NCI-H510A treated with DMSO at 0.1 percent for 48 hours (cell line): ENCODE results near the gene TMEM245.
A peak's percentile ranks its signal among the peaks of the same experiment; 100 is the strongest.

Source experiments
- DNase-seq: peaks from one replicate; lab custom pipeline; 2025; lab: John Stamatoyannopoulos, UW

TMEM245 gene

DNA sequence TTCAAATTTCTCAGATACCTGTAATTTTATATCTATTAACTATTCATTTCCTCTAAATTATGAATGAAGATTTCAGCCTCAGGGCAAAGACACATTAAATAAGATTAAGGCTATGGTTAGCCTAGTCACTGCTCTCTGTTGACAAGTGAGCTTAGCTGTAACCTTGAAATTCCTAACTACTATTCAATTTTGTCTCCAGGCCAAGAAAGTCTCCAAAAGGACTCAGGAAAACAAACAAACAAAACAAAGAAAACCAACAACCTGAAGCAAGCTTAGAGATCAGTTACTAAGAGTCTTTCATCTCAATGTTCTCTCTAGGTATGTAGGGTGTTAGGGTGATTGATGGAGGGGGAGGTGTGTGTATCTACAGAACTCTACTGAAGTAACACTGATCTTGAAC, 96.9 kb downstream of the TMEM245 start:
- no peak for DNase-seq

DNA sequence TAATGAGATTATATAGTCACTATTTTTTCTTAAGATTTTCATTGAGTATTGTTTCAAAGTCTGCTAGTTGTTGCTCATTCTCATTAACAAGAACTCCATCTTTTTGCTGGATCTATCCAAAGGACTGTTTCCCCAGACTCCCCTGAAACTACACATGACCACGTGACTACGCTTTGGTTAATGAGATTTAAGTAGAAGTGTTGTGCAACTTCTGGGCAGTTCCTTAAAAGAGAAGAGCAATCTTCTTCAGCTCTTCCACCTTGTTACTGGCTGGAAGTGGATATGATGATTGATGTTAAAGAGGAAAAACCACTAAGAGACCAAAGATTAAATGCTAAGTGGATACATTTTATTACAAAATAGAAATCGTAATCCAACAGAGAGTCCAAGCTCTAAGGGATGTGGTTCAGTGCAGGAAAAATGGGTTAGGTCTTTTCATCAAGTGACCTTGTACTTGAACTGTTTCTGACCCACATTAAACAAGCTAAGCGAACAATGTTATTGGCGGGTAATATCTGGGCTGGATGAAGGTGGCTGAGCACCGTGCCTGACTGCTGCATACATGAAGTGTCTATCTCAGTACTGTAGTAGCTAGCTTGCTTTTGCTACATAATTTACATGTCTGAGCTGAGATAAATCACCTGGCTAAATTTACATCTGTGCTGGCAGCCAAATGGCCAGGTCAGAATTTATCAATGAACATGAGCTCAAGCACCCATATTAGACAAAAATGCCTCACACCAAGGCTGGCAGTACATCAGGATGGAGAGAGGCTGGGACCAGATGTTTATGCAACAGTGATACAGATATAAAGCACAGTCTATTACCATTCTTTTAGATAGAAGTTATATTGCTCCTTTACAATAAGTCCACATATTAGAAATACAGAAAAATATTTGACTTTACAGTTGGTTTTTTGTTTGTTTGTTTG, 98.9 kb downstream of the TMEM245 start:
- no peak for DNase-seq

DNA sequence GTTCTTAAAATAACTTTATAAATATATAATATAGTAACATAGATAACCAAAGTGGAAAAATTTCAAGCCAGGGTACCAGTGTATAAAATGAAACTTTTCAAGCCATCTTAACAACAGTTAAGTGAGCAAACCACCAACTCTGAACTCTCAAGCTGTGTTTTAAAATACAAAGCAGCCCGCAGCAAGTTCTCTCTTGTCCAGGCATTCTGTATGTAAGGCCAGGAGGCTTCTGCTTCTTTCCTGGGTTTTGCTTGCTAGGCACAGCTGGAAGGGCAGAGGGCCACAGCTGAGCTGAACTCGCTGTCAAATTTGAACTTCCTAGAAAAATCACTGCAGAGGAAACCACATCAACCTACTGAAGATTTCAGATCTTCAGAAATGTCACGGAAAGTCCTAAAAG, 99.6 kb downstream of the TMEM245 start:
- no peak for DNase-seq

DNA sequence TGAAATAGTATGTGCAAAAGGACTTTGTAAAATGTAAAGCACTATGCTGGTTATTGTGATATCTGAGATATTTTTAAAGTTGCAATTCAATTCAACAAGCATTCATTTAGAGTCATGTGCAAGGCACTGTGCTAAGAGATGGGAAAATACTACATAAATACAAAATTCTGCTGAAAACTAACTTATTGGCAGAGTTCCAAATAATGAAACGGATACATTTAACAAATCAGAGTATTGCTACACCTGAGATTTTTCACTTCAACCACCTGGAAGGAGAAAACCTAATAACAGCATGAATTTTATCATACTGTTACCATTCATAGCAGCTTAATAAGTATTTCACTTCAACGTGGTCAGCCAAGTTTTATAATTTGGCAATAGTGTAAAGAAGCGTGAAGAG, 100.3 kb downstream of the TMEM245 start:
- no peak for DNase-seq

DNA sequence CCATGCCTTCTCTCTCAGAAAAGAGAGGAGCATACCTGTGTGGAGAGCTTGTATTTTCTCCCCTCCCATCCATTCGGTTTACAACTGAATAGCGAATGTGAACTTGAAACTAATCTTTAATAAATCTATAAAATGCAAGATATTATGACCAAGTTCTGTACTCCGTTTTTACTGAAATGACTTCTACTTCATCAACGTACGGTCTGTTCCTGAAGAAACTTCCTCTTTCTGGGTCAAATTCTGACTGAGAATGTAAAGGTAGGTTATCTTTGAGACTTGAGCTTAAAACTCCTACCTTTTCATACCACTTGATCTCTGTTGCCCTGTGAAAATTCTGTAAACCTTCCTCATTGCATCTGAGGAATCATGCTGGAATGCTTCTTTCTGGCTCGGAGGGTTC, 102.3 kb downstream of the TMEM245 start:
- DNase-seq, result no peak

- no peak for DNase-seq
These were observed 102.7 kb downstream of the TMEM245 start for GRCh38 chr9:109017061-109017460.

DNA sequence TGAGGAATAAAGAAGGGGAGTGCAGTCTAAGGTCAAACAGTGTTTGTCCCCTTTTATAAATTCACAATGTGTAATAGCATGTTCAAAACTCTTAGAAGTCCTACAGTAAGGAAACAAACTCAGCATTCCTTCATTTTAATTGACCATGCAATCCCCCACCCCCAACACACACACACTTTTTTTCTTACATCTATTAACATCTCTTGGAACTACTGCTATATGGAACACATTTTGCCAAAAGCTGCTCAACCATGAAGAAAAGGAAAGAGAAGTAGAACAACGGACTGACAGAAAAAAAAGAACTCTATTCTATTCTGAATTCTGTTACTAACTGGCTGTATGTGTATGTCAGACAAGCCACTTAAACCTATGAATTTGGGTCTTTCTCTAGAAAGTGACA, 103.6 kb downstream of the TMEM245 start:
- DNase-seq, result no peak

DNA sequence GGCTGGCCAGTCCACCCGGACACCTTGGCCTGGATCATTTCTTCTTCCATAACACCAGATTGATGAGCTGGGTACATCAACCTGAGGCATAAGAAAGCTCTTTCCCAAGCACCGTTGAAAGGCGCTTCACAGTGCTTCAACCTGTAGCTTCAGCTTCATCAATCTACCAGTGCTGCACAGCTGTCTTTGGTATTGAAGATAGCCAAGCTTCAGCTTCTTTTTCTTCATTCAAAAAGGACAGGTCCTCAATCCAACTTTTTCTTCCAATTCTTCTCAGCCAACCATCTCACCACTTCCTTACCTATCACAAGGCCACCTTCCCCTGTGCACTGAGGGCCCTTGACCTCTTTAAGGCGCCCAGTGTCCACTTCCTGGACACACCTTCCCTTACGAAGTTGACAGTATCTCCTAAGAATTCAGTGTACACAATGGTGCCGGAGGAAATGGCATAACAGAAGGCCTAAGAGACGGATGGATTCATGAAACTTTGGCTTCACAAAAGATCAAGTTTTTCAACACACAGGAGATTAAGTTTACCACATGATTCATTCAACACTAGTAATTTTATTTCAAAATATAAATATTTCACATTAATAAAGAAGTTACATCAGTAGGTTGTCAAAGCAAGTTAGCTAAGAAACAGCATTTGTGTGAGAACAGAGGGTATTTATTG, 105.0 kb downstream of the TMEM245 start:
- no peak for DNase-seq

DNA sequence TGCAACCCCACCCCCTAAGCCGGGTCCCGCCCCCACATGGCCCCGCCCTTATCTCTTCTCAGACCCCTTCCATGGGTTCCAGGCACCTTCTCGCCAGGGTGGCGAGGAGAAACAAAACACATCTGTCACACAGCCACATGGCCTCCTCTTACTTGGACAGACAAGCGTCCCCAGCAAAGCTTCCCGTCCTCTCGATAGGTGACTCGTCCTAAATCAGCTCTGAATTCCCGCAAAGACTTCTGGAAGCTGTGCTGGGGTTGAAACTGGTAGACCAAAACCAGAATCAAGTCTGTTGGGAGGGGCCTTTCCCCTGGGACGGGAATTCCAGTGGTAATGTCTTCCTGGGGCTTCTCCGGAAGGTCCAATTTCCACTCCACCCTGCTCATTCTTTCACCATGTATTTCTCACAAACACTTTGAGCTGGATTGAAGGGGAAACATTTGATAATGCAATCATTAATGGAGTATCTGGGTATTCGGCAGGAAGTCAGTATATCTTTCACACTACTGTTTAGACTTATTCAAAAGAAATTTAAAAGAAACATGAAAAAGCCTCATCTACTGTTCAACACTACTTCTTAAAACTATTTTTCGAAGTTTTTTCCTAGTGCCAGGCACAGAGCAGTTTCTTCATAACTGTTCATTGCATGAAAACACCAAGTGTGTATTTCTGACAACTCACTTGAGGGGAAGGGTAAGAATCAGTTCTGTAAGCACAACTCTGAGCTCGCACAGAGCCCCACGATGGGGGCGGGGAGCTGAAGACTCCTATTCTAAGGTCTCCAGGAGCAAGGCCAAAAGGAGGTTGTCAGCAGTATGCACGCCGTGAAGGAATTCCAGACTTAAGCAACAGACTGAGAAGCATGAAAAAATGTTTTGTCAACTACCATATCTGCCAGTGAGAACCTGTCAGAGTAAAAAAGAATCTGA, 105.8 kb downstream of the TMEM245 start:
- DNase-seq, result no peak

DNA sequence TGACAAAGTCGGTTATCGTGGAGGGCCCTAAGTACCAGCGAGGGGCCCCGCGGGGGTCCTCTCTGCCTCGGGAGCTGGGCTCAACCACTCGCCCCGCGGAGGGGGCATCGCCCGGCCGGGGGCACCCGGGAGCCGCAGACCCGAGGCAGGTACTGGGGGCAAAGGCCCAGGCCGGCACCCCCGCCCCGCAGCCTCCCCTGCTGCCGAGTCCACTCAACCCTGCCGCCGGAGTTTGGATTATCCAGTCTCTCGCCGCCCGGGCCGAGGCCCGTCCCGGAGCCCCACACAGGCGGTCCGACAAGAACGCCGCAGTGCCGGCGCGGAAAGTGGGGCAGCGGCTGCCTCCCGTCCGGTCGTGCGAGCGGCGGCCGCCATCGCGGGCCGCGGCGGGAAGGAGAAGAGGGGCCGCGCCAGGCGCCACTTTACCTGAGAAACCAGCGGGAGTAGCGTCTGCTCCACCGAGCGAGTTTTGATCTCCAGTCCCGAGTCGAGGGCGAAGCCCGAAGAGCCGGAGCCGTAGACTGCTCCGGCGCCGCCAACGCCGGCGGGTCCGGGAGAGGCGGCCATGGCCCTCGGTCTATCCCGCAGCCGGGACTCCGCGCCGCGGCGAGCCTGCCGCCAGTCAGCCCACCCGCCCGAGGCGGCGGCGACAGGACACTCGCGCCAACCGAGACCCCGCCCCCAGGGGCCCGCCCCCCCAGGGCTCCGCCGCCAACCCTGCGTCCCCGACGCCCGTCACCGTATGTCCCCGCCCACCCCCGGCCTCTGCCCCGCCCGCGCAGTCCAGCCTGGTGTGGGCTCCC, 106.7 kb downstream of the TMEM245 start, which contains the start of gene CTNNAL1:
TSS of gene CTNNAL1 (minus strand) at position 624 of the 803 bp plus-strand sequence. CDS start at position 567, 57 bp downstream.
- peak; percentile 90 for DNase-seq

- peak; percentile 58 for DNase-seq
These were observed 107.5 kb downstream of the TMEM245 start for GRCh38 chr9:109012009-109012875.

DNA sequence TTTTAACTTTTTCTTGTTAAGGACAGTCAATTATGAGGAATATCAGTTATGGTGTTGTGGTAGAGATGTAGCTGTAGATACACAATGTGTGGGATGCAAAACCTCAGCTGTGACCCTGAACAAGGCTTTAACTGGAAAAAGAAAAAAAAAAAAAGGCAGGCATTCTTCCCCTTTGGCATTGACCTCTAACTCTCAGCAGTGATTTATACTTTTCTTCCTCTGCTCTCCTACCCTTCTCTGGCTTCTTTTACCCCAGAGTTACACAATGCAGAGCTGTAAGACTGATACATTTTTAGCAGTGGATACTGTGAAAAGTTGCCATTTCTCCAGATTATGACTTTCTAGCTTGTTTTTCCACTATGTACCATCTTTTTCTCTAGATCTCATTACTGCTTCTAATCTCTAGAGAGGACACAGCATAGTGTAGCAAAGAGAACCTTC, 108.5 kb downstream of the TMEM245 start:
- DNase-seq, result no peak

DNA sequence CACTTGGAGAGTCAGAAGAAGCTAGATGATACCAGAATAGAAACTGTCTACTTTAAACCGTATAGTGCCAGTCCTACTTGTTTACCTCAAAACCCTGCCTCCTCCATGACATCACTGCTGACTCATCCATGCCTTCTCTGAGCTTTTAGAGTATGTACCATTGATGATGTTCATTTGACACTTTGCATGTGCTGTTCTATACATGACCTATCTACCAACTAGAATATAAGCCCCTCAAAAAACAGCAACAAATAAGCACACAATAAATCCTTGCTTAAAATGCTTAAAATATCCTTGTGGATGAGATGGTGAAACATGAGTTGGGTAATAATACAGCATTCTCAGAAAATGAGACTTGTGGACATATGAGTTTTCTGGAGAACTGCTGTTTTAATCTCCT, 109.0 kb downstream of the TMEM245 start:
- peak; percentile 30 for DNase-seq

GRCh38 chr9:109005678-109006077, 114.1 kb downstream of the TMEM245 start:
- no peak for DNase-seq

DNA sequence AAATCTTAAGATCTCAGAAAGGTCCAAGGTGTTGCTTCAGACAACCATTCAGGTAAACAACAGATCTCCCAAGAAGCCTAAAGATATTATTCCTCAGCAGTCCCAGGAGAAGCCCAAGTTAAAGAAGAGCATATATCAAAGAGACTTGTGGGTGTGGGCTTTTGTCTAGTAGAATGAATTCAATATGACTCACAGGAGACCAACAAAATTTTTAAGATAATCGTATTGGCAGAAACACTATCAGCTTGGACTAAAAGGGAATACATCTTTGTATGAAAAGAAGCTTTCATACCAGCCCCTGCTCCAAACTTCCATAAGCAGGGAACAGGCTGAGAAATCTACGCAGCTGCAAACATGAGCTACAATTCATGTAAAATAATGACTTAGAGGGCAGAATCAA, 116.6 kb downstream of the TMEM245 start:
- DNase-seq, result no peak

DNA sequence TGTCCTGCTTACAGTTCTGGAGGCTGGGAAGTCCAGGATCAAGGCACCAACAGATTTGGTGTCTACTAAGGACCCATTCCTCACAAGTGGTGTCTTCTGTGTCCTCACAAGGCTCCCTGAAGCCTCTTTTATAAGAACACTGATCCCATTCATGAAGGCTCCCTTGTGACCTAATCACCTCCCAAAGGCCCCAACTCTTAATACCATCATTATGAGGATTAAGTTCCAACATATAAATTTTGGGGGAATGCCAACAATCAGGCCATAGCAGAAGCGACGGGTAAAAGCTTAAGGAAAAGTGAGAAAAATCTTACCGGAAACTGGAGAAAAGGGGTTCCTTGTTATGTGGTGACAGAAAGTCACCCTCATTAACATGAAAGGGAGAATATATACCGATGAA, 117.6 kb downstream of the TMEM245 start:
- DNase-seq, result no peak

GRCh38 chr9:109001275-109001676, 118.5 kb downstream of the TMEM245 start:
- no peak for DNase-seq

GRCh38 chr9:108997112-108997511, 122.6 kb downstream of the TMEM245 start:
- DNase-seq, result no peak

GRCh38 chr9:108996643-108997042, 123.1 kb downstream of the TMEM245 start:
- DNase-seq, result no peak

- DNase-seq, result no peak
These were observed 125.1 kb downstream of the TMEM245 start for GRCh38 chr9:108994695-108995094.
